IPS-NIHi7 (cell line): ENCODE measurements around the gene SPTBN4.

ENCODE experiments used
- DNase-seq: peaks from one replicate; pipeline ENCODE4 v3.0.0; 2012; ENCODE audit warnings: mixed read lengths; ENCODE audit errors: extremely low spot score

SPTBN4 gene

DNA sequence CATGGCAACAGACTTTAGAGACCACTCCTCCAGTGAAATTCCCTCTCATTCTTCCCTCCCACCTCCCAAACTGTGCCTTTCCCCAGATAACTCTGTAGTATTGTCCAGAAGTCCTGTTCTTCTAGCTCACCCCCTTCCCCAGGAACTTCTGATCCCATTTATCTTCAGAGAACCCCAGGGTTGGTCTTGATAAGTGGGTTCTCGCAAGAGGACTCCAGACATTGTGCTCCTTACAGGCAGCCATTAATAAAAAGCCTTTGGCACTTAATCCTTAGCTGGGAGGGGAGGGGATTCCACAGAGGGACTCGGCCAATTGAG lies 136.2 kb downstream of the SPTBN4 start:
- DNase-seq = no peak

DNA sequence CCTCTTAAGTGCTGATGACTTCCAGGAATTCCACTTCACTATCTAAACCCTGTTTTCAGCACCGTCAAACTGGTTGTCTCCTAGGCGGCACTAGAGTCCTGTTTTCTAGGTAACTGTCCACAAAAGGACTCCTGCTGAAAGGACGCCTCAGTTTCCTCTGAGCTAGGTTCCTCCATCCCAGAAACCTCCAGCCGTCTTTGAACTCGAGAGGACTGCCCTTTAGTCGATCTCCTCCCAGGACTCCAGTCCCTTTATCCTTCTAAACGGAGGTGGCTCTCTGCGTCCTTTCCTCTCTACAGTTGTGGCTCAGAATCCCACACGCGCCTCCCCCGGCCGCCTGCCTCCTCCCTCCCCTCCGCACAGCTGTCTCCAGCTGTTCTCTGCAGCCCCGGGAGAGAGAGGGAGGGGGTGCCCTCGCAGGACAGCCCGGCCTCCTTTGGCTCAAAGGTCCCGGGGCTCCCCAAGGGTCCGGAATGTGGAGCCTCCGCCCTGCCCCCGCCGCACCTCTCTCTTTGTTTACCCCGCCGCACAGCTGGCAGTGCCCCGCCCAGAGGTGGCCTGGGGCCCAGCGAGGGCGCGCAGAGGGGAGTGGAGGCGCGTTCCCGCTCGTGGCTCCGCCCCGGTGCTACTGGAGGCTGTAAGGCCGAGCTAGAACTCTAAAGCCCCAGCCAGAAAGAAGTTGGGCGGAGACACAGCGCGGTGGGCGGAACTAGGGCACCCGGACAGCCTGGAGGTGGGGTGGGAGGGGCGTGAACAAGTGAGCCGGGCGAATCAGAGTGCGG lies 136.8 kb downstream of the SPTBN4 start:
- DNase-seq = peak; percentile 88

DNA sequence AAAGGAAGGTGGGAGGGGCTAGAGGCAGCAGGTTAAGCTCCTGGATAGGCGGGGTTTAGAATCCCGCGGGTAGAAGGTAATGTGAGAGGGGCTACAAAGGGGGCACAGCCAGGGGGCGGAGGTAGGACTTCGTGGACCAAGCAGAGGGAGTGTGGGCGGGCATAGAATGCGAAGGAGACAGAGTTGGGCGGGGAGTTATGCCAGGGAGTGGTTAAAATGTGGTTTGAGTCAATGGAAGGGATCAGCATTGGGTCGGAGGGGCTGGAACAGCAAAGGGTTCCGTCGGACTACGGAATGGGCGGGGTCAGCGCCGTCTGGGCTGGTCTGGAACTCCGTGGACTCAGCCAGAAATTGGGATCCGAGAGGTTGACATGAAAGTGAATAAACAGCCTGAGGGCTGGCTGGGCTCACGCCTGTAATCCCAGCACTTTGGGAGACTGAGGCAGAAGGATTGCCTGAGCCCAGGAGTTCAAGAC lies 137.4 kb downstream of the SPTBN4 start:
- no peak for DNase-seq

DNA sequence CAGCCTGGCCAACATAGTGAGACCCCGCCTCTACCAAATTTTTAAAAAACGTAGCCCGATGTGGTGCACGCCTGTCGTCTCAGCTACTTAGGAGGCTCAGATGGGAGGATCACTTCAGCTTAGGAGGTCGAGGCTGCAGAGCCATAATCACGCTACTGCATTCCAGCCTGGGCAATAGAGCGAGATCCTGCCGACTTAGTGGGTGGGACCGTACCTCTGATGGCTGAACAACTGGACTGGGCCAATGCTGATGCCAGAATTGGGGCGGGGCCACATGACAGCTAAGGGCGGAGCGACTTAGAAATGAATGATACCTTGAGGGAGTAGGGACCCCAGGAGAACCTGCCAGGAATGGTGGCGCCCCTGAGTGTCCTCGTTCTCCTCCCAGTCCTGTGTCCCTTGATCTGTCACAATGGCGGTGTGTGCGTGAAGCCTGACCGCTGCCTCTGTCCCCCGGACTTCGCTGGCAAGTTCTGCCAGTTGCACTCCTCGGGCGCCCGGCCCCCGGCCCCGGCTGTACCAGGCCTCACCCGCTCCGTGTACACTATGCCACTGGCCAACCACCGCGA lies 137.9 kb downstream of the SPTBN4 start:
- no peak for DNase-seq

DNA sequence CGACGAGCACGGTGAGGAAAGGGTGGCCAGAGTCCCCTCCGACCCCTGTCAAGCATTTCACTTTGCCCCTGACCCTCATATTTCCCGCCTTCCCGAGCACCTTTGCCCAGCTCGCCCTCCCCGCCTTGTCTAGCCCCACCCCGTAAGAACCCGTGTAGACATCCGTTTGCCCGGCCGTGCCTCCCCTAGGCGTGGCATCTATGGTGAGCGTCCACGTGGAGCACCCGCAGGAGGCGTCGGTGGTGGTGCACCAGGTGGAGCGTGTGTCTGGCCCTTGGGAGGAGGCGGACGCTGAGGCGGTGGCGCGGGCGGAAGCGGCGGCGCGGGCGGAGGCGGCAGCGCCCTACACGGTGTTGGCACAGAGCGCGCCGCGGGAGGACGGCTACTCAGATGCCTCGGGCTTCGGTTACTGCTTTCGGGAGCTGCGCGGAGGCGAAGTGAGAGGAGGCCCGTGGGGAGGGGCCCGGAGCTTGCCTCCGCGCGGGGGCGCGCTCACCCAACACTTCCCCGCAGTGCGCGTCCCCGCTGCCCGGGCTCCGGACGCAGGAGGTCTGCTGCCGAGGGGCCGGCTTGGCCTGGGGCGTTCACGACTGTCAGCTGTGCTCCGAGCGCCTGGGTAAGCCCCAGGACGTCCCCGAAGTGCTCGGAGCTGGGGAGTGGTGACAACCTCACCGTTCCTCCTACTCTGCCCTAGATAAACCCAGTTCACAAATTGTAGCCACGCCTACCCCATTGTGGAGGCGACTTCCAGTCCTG lies 138.6 kb downstream of the SPTBN4 start:
- peak; percentile 42 for DNase-seq

DNA sequence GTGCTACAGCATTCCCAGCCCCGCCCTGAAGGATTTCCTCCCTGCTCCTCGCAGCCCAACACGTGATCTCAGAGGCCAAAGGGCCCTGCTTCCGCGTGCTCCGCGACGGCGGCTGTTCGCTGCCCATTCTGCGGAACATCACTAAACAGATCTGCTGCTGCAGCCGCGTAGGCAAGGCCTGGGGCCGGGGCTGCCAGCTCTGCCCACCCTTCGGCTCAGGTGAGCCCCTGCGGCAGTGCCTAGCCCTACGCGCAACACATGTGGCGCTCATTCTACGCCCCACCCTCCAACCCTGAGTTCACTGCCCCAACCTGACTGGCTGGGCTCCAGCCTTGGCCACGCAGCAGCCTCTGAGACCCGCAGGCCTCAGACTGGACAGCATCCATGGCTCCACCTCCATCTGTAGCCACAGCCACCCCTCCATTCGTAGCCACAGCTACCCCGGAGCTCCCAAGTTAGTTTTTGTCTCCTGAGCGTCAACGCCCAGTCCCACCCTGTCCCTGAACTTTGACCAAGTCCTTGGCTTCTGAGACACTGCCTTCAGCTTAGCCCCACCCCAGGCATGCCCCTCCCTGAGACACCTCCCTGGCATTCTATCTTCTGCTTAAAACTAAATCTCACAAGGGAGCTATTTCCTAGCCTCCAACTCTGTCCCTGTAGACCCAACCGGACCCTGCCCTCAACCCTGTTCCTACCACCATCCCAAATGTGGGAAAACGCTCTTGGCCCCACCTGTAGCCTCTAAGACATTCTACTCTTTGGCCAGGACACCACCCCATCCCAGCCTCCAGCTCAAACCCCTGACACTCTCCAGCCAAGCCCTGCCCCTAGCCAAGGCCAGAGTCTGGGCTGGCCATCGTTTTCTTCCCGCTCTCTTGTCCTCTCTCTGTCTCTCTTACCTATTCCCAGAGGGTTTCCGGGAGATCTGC lies 140.8 kb downstream of the SPTBN4 start:
- no peak for DNase-seq

DNA sequence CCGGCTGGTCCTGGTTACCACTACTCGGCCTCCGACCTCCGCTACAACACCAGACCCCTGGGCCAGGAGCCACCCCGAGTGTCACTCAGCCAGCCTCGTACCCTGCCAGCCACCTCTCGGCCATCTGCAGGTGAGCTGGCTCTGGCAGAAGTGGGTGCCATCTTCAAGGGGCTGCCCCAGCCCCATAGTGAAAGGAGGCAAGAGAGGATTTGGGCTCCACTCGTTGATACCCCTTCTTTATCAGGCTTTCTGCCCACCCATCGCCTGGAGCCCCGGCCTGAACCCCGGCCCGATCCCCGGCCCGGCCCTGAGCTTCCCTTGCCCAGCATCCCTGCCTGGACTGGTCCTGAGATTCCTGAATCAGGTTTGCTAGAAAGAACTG lies 141.4 kb downstream of the SPTBN4 start:
- DNase-seq = no peak

DNA sequence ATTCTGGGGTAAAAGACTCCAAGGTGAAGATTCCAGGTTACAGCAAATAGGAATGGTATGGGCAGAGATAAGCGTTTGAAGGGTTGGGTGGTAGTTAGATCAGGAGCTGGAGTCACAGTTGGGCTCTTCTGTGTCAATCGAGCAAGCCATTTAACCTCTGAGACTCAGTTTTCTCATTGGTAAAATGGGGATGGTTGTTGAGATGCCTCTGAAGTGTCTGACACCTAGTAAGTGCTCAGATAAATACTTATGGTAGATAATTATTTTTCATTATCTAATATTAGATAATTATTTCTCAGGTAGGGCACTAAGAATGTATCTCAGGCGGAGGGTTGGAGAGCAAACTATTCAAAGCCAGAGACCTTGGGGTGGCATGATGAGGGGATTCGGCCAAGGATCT lies 142.2 kb downstream of the SPTBN4 start:
- no peak for DNase-seq

DNA sequence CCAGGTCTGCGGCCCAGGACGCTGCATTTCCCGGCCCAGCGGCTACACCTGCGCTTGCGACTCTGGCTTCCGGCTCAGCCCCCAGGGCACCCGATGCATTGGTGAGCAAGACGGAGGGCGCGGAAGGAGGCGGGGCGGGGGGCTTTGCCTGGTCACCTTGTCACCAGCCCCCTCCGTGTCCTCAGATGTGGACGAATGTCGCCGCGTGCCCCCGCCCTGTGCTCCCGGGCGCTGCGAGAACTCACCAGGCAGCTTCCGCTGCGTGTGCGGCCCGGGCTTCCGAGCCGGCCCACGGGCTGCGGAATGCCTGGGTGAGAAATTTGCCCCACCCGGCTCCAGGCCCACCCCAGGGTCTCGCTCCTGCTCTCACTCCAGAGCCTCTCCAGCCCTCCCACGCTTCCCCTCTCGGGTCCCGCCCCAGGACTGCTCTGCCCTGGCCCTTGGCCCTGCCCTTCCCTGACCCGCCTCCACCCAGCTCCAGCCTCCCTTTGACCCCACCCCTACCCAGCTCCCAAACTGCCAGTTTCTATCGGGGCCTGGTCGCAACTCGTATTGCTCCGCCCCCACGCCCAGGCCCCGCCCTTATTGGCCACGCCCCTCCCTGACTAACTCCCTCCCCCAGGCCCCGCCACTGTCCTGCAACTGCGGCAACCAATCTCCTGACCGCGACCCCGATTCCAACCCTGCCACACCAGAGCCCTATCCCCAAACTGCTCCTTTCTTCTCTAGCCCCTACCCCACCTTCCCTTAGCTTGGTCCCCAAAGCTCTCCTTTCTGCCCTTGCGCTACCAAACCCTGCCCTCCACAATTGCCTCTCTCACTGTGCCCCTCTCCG lies 143.0 kb downstream of the SPTBN4 start:
- DNase-seq = peak; percentile 92

DNA sequence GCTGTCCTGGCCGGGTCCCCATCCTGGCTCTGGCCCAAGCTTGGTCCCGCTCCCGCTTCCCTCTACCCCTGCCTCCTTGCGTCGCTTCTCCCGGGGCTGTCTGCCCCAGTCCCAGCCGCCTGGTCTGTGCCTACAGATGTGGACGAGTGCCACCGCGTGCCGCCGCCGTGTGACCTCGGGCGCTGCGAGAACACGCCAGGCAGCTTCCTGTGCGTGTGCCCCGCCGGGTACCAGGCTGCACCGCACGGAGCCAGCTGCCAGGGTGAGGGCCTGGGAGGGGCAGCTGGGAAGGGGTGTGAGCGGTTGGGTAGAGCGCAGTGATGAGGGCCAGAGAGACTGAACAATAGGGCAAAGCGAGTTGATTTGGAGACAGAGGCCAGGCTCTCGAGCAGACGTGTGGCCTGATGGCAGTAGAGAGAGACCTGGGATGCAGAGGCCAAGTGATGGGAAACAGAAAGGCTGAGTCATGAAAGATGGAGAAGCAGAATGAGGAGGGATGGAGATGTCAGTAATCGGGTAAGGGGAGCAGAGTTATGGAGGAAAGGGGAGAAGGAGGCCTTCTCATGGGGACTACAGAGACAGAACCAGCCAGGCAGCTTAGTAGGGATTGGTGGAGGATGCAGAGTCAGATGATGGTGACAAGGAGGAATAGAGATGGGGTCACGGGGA lies 143.7 kb downstream of the SPTBN4 start:
- no peak for DNase-seq

DNA sequence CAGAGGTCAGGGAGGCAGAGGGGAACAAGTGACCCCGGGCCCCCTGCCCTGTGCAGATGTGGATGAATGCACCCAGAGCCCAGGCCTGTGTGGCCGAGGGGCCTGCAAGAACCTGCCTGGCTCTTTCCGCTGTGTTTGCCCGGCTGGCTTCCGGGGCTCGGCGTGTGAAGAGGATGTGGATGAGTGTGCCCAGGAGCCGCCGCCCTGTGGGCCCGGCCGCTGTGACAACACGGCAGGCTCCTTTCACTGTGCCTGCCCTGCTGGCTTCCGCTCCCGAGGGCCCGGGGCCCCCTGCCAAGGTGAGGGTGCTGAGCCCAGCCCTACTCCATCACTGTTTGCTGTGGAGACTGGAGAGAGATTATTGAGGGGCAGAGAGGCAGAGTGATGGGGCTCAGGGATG lies 144.3 kb downstream of the SPTBN4 start:
- no peak for DNase-seq

DNA sequence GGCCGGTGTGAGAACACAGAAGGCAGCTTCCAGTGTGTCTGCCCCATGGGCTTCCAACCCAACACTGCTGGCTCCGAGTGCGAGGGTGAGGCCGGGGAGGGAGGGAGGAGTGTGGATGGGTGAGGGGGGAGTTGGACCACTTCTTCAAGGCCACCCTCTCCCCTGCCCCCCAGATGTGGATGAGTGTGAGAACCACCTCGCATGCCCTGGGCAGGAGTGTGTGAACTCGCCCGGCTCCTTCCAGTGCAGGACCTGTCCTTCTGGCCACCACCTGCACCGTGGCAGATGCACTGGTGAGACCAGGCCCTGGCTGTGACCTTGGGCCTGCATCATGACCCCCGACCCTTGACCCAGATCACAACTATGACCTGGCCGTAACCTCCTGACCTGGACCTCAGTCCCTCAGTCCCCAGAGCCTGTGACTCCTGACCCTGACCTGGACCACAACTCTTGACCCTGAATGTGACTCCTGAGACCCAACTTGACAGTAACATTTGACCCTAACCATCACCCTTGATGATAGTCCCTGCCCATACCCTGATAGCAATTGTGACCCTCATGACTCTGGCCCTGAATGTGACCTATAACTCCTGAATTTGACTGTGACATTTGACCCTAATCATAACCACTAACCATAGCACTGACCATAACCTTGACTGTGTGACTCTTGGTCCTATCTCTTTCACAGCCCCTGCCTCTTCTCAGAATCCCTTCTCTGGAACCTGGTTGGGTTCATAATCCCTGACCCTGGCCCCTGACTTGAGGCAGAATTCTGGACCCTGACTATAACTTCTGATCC lies 145.3 kb downstream of the SPTBN4 start:
- no peak for DNase-seq

DNA sequence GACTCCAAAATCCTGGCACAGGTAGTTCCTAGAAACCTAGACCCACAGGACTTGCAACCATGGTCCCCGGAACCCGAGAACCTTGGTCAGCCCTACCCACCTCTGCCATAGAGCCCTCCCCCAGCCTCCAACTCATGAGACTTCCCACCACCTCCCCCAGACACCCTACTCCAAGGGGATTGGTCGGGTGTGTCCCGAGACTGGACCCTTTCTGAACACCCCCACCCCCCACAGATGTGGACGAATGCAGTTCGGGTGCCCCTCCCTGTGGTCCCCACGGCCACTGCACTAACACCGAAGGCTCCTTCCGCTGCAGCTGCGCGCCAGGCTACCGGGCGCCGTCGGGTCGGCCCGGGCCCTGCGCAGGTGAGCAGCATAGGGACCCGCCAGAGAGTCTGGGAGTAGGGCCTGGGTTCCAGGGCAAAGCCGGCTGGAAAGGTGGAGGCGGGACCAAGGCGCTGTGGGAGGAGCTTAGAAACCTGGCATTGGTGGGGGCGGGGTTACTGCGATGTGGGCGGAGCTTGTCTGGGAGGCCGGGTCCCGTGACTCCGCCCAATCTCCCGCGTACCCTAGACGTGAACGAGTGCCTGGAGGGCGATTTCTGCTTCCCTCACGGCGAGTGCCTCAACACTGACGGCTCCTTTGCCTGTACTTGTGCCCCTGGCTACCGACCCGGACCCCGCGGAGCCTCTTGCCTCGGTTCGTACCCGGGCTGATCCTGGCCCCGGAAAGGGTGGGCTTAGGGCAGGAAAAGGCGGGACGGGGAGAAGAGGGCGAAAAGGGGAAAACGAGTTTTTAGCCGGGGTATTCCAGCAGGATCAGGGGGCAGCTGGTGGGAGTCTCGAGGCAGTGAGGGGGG lies 146.3 kb downstream of the SPTBN4 start:
- peak; percentile 80 for DNase-seq

DNA sequence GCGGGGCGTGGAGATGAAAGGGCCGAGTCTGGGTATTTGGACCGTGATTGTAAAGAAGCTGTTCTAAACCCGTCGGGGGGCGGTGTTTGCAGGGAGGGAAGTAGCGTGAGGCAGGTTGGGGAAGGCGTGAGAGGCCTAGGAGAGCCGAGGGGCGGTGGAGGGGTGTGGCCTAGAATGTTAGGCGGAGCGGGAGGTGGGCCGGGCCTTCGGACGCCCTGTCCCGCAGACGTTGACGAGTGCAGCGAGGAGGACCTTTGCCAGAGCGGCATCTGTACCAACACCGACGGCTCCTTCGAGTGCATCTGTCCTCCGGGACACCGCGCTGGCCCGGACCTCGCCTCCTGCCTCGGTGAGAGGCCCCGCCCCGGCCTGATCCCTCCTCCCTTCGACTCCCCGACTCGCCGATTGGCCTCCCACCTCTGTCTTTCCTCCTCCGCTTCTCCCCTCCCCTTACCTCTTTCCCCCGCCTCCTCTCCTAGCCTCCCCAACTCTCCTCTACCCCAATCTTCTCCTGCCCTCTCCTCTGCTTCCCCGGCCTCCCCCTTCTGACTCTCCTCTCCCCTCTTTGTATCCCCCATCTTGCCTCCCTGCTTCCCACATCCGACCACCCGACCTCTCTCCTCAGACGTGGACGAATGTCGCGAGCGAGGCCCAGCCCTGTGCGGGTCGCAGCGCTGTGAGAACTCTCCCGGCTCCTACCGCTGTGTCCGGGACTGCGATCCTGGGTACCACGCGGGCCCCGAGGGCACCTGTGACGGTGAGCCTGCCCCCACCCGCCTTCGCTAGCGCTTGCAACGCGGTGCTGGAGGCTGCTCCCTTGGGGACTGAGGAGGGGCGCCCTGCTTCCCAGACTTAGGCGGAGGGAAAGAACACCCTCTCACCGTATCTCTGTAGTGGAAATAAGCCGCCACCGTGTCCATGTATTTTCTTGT lies 147.2 kb downstream of the SPTBN4 start:
- DNase-seq = peak; percentile 85

DNA sequence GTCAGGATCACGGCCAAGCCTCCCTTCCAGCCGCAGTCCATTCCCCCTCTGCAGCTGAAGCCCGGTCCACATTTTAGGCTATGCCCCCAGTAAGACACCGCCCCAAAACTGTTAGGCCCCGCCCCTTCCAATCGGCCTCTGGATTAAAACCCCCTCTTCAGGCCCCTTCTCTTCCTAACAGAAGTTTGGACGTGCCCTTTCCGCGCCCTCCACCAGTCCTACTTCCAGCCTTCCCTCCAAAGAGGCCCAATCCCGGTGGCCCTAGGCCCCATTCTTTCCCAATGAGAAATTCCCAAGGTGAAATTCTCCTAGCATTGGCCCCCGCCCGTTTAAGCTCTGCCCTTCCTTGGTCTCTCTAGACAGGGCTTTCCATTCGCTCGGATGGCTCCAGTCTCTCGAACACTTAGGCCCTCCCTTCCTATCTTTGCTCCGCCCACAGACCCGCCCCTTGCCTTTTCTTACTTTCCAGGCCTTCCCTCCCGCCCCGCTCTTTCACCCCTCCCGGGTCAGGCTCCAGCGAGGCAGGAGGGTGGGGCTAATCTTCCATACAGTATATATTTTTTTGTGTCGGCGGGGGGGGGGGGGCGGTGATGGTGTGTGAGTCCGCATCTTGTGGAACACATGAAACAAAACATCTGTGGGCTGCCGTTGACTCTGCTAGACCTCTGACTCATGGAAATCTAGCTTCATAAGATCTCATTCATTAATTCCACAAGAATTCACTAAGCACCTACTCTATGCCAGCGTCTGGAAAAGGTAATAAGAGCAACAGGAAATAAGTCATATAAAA lies 148.0 kb downstream of the SPTBN4 start:
- peak; percentile 89 for DNase-seq

DNA sequence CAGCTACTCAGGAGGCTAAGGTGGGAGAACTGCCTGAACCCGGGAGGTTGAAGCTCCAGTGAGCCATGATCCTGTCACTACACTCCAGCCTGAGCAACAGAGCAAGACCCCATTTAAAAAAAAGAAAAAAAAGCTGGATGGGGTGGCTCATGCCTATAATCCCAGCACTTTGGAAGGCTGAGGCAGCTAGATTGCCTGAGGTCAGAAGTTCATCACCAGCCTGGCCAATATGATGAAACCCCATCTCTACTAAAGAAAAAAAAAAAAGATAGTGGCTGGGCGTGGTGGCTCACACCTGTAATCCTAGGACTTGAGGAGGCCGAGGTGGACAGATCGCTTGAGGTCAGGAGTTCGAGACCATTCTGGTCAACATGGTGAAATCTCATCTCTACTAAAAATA lies 149.4 kb downstream of the SPTBN4 start:
- DNase-seq = no peak

DNA sequence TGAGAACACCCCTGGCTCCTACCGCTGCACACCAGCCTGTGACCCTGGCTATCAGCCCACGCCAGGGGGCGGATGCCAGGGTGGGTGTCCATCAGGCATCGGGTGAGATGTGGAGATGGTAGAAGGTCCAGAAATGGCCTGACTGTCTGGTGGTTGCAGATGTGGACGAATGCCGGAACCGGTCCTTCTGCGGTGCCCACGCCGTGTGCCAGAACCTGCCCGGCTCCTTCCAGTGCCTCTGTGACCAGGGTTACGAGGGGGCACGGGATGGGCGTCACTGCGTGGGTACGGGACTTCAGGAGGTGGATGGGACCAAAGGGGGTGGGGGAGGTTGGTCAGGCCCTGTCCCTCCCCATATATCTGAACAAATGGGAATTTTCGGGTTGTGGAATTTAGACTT lies 150.1 kb downstream of the SPTBN4 start:
- no peak for DNase-seq
